ENCODE results near the gene UNC13C.

Gene UNC13C

DNA sequence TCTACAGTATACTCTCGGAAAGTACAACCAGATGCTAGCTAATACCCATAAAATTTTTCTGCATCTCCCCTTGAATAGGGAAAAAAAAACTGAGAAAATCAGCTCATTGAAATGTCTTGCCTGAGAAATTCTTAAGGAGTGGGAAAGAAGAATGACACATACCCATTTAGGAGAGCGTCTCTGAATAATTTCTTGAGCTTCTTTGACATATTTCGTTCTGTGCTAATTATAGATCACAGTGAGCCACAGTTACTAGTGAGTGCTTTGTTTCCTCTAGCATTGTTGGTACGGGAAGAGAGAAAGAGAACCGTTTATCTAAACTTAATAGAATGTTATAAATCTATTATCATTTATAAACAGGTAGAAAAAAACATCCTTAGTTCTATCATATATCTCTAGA is 588.4 kb downstream of the UNC13C start:
- no peak for DNase-seq (ENCODE audit: low read depth in 2 of 2)

GRCh38 chr15:54567408-54568035 is 589.3 kb downstream of the UNC13C start:
- DNase-seq (ENCODE audit: low read depth in 2 of 2): no peak

- DNase-seq (ENCODE audit: low read depth in 2 of 2): no peak
Observed at GRCh38 chr15:54568381-54568780, 590.1 kb downstream of the UNC13C start.

- no peak for DNase-seq (ENCODE audit: low read depth in 2 of 2)
Observed at GRCh38 chr15:54571576-54571975, 593.3 kb downstream of the UNC13C start.

DNA sequence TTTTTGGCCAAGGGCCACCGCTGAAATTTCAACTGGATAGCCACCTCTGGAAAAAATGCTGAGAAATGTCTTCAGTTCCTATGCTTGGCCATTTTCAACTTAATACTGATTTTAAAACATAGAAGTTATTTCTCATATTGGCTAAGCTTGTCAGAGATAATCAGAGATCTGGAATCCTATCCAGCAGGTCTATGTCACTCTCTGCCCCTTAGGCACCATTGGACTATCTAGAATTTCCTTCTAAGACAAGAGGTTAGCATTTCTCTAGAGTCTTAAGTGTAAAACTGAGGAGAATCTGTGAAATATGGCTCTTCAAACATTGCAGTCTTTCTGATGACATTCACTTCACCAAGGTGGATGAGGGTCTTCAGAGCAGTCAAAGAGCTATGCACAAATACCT is 597.3 kb downstream of the UNC13C start:
- DNase-seq (ENCODE audit: low read depth in 2 of 2): no peak

- DNase-seq (ENCODE audit: low read depth in 2 of 2): no peak
Observed at GRCh38 chr15:54576298-54576935, 598.2 kb downstream of the UNC13C start.

GRCh38 chr15:54577476-54578250 is 599.4 kb downstream of the UNC13C start:
- DNase-seq (ENCODE audit: low read depth in 2 of 2): no peak

- no peak for DNase-seq (ENCODE audit: low read depth in 2 of 2)
Observed at GRCh38 chr15:54579855-54580254, 601.6 kb downstream of the UNC13C start.

GRCh38 chr15:54580643-54581042 is 602.4 kb downstream of the UNC13C start:
- no peak for DNase-seq (ENCODE audit: low read depth in 2 of 2)

- no peak for DNase-seq (ENCODE audit: low read depth in 2 of 2)
Observed at GRCh38 chr15:54582863-54583643, 604.8 kb downstream of the UNC13C start.

DNA sequence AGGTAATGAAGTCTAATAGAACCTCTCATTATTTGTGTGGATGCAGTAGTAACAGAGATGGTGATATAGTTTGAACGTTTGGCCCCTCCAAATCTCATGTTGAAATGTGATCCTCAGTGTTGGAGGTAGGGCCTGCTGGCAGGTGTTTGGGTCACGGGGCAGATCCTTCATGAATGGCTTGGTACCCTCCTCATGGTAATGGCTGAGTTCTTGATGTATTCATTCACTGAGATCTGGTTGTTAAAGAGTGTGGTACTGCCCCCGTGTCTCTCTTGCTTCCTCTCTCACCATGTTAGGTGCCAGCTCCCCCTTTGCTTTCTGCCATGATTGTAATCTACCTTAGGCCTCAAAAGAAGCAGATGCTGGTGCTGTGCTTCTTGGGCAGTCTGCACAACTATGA is 606.8 kb downstream of the UNC13C start:
- no peak for DNase-seq (ENCODE audit: low read depth in 2 of 2)

GRCh38 chr15:54594115-54594514 is 615.9 kb downstream of the UNC13C start:
- DNase-seq (ENCODE audit: low read depth in 2 of 2): no peak

DNA sequence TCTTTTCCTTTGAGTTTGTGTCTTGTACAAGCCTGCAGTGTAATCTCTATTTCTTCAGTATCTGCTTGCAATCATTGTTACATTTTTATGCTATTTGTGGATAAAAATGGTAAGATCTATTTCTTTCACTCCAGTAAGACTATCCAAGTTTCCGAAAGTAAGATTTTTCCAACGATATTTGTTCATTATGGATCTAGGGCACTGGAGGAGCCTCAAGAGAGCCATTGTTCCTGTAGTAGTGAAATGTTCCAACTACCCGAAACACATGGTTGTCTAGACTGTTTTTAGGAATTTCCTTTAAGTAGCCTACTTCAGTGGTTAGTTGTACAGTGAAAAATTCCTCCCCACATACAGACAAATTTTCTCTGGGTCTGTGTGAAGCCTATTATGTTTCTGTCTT is 621.1 kb downstream of the UNC13C start:
- DNase-seq (ENCODE audit: low read depth in 2 of 2): no peak

DNA sequence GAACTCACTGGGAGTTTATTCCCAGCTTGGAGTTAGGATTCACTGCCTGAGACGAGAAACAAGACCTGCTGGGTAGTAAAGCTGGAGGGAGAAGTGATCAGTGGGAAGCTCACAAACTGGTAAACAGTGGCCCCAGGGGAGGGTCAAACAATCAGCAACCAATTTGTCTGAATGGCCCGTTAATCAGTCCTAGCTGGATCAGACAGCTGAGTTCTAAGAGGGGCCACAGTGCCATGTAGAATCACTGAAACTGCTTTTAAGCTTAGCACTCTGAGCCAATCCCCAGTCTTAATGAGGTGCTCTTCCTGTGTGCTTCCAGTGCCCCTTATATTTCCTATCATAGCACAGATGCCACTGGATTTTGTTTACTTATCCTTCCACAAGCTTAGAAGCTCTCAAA is 626.8 kb downstream of the UNC13C start:
- DNase-seq (ENCODE audit: low read depth in 2 of 2): no peak

DNA sequence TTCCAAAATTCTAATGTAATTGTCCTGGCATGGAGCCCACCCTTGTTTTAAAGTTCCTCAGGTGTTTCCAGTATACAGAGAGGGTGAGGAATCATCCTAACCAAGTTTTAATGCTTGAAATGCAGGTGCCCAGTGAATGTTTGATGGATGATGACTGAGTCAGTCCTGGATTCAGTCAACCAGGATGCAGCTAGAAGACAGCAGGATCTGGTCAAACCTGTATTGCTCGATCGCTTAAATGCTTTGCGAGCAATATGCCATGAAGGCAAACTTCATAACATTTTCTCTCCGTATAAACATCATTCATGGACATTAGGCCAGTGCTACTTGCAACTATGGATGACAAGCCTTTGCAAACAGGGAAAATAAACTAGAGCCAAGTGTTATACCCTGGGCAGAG is 627.3 kb downstream of the UNC13C start:
- DNase-seq (ENCODE audit: low read depth in 2 of 2): no peak

- DNase-seq (ENCODE audit: low read depth in 2 of 2): no peak
Observed at GRCh38 chr15:54608876-54609835, 630.9 kb downstream of the UNC13C start.

DNA sequence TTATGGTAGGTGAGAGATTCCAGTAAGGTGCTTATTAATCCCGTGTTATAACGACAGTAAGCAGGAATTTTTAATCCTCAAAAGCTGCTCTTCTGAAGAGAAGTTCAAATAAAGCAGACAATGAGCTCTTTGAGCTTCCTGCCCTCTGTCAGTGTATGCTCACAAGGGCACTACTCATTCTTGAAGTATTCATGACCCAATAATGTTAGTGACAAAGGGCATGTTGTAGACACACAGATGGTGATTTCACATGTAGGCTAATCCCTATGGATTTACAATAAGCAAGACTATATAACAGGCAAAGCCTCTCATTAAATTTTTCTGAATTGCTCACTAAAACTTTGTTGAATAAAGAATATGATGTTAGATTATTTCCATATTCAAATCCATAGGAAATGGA is 639.9 kb downstream of the UNC13C start:
- DNase-seq (ENCODE audit: low read depth in 2 of 2): no peak

DNA sequence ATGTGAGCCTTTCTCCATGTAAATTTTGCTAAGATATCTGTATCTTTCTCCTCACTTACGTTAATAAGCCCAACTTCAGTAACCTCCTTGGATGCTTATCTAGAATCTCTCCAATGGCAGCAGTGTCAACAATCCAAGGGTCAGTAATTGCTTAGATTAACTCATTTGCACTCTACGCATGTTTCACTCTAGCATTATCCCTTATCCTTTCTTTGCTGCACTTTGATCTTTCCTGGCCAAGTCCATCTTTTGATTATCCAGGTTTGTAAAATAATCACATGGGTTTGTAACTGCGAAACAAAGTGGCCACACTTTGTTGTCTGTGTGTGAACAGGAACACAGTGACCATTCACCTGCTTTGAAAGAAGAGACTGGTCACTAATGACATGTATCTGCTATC is 640.9 kb downstream of the UNC13C start:
- DNase-seq (ENCODE audit: low read depth in 2 of 2): no peak

GRCh38 chr15:54620916-54621315 is 642.7 kb downstream of the UNC13C start:
- no peak for DNase-seq (ENCODE audit: low read depth in 2 of 2)

- DNase-seq (ENCODE audit: low read depth in 2 of 2): no peak
Observed at GRCh38 chr15:54636147-54636546, 657.9 kb downstream of the UNC13C start.

DNA sequence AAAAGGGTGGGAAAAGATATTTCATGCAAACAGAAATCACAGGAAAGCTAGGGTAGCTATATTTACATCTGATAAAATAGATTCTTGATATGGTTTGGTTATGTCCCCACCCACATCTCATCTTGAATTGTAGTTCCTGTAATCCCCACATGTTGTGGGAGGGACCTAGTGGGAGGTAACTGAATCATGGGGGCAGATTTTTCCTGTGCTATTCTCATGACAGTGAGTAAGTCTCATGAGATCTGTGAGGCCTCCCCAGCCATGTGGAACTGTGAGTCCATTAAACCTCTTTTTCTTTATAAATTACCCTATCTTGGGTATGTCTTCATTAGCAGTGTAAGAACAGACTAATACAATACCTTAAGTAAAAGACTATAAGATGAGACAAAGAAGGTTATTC is 660.4 kb downstream of the UNC13C start:
- DNase-seq (ENCODE audit: low read depth in 2 of 2): no peak

Data from stimulated activated CD4-positive, alpha-beta T cell treated with anti-CD3 and anti-CD28 coated beads, Interleukin-1b, Interleukin-23, amount 100 ng/mL, for 4 hours (primary cell).